HFFc6 (cell line): ENCODE data around the gene PREX1. TPM values are rescaled to one million over a fixed set of nuclear protein-coding genes. Genes with fewer than 3 reads are reported as not detected.

Source experiments
- DNase-seq: peaks from one replicate; pipeline ENCODE4 v3.0.0-alpha.2; 2018
- H3K27ac Mint-ChIP-seq: 2 replicates; pipeline ENCODE4 v1.8.0; 2020; ENCODE audit warnings: mild to moderate bottlenecking, mixed read lengths
- H3K27me3 Mint-ChIP-seq: 2 replicates; pipeline ENCODE4 v1.8.0; 2021; ENCODE audit warnings: mild to moderate bottlenecking, moderate library complexity, mixed read lengths; ENCODE audit not compliant: insufficient read depth
- H3K36me3 Mint-ChIP-seq: 2 replicates; pipeline ENCODE4 v1.8.0; 2021; ENCODE audit warnings: low read depth, mixed read lengths
- H3K4me1 Mint-ChIP-seq: 2 replicates; pipeline ENCODE4 v1.8.0; 2020; ENCODE audit warnings: low read depth, mixed read lengths
- H3K4me3 Mint-ChIP-seq: 2 replicates; pipeline ENCODE4 v1.8.0; 2020; ENCODE audit warnings: mild to moderate bottlenecking, moderate library complexity, mixed read lengths
- H3K9me3 Mint-ChIP-seq: 2 replicates; pipeline ENCODE4 v1.8.0; 2020; ENCODE audit warnings: mild to moderate bottlenecking, mixed read lengths
- total RNA-seq, 6 experiments: library from RNA; stranded (reverse); fragmentation: NEBNext Ultra II Directional; extraction: Animal tissue kit (Norgen Biotek cat#: 25700); gene quantifications; 2 replicates in 1 of 6; 3 replicates in 5 of 6; pipeline ENCODE4 v1.2.3, GENCODE V29; 2021
- TF ChIP-seq, protein P1 (sequence below): fragments of 200-600 bp; sonication (generic); IDR thresholded peaks from 2 replicates; pipeline ENCODE4 v1.5.0; 2021; ENCODE audit warnings: antibody characterized with exemption, mild to moderate bottlenecking

The PREX1 gene
- total RNA-seq, 6 experiments from 2014 or later: 1.8 to 4.1 (median 2.8) TPM

DNA sequence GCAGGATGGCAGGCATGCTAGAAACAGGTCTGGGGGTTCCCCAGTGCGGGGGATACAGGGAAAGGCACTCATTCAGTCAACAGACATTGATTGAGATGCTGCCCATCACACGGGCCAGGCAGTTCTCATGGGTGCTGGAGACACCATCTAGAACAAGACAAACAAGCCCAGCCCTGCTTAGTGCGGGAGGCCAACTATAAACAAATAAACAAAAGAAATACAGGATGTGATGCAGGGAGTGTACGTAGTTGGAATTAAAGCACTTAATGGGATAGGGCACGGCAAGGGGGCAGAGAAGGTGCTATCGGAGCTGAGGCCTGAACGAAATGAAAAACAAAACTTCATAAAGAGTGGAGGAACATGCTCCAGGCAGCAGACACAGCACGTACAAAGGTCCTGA lies 169.3 kb downstream of the PREX1 start:
- TF ChIP-seq, protein P1, sequence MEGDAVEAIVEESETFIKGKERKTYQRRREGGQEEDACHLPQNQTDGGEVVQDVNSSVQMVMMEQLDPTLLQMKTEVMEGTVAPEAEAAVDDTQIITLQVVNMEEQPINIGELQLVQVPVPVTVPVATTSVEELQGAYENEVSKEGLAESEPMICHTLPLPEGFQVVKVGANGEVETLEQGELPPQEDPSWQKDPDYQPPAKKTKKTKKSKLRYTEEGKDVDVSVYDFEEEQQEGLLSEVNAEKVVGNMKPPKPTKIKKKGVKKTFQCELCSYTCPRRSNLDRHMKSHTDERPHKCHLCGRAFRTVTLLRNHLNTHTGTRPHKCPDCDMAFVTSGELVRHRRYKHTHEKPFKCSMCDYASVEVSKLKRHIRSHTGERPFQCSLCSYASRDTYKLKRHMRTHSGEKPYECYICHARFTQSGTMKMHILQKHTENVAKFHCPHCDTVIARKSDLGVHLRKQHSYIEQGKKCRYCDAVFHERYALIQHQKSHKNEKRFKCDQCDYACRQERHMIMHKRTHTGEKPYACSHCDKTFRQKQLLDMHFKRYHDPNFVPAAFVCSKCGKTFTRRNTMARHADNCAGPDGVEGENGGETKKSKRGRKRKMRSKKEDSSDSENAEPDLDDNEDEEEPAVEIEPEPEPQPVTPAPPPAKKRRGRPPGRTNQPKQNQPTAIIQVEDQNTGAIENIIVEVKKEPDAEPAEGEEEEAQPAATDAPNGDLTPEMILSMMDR: no peak
- H3K27ac Mint-ChIP-seq: no peak overlapping the region
- no peaks in the 10 kb centered on the region for H3K36me3 Mint-ChIP-seq
- no peaks in the 10 kb centered on the region for H3K9me3 Mint-ChIP-seq
- H3K4me3 Mint-ChIP-seq: no peak overlapping the region
- DNase-seq: no peak
- peaks cover 11% of the 10 kb centered on the region for H3K27me3 Mint-ChIP-seq
- H3K4me1 Mint-ChIP-seq: peaks cover 8% of the 10 kb centered on the region; the same call in 1 of the 2 replicates

DNA sequence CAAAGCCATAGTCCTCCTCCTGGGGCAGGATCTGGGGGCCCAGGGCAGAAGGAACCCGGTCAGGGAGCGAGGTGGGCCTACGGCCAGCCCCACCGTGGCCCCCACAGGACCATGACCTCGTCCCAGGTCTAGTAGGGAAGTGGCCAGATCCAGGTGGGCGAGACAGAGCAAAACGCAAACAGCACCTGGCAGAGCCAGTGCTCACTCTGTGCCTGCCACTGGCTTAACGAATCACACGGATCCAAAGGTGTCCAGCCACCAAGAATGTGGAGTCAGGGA lies 169.7 kb downstream of the PREX1 start:
- Mint-ChIP-seq H3K4me3 (no peak overlapping the region), H3K9me3 (no peaks in the 10 kb centered on the region), H3K36me3 (no peaks in the 10 kb centered on the region), H3K4me1 (peaks cover 8% of the 10 kb centered on the region; the same call in 1 of the 2 replicates), H3K27me3 (peaks cover 11% of the 10 kb centered on the region), H3K27ac (no peak overlapping the region)
- DNase-seq: no peak
- TF ChIP-seq, protein P1: no peak

DNA sequence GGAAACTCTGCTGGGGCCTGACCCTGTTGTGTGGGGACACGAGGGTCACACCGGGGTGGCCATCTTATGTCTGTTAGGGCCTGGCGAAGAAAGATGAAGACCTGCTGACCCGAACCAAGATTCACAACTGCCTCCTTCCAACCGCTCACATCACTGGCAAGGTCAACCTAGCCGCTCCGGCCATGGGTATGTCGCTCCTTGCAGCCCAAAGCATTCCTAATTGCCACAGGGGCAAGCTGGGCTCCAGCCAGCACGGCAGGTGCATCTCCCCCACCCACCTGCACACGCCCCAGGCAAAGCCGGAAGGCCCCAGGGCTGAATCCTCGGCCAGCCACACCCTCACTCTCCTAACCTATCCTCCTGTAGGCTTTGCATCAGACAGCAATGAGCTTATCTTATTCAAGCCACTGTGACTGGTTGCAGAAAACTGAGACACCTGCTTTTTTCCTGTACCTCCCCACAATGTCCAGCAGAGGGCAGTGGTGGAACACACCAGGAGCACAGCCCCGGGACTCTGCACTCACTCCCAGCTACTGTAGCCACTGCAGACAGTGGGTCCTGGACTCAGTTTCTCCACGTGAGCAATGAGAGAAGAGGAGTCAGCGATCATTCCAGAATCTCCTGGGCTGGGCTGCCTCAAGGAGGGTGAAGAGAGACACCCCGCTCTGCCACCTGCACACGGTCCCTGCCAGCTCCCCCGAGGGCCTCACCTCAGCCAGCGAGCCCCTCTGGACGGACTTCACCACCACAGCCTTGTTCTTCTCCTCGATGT lies 170.2 kb downstream of the PREX1 start:
- peak; percentile 58 for DNase-seq
- Mint-ChIP-seq H3K27ac (no peak overlapping the region), H3K27me3 (peaks cover 11% of the 10 kb centered on the region), H3K4me3 (no peak overlapping the region), H3K9me3 (no peaks in the 10 kb centered on the region), H3K4me1 (peaks cover 8% of the 10 kb centered on the region; the same call in 1 of the 2 replicates), H3K36me3 (no peaks in the 10 kb centered on the region)
- TF ChIP-seq, protein P1: peak; percentile 96

DNA sequence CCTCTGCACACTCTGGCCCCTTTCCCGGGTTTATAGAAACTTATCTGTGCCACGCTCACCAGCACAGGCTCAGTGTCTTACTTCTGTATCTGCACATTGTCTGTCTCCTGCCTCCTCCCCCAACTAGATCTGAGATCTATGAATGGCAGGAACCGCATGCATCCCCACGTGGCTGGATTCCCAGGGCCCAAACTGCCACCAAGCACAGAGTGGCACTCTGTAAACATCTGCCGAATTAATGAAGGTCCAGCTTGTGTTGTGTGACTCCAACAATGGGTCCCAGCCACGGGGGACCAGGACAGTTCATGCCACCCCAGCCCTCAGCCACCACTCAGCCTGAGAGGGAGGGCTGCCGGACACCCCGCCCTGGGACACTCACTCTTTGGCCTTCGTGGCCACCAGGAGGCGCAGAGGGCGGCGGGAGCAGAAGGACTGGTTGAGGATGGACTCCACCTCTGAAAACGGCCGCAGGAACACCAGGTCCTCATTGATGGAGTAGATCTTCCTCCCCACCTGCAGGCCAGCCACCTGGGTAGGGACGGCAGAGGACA lies 171.1 kb downstream of the PREX1 start:
- no peak overlapping the region for H3K27ac Mint-ChIP-seq
- TF ChIP-seq, protein P1: peak; percentile 69
- peaks cover 3% of the 10 kb centered on the region; the same call in 1 of the 2 replicates for H3K4me1 Mint-ChIP-seq
- H3K9me3 Mint-ChIP-seq: no peaks in the 10 kb centered on the region
- no peaks in the 10 kb centered on the region for H3K36me3 Mint-ChIP-seq
- peaks cover 13% of the 10 kb centered on the region for H3K27me3 Mint-ChIP-seq
- no peak for DNase-seq
- no peak overlapping the region for H3K4me3 Mint-ChIP-seq

DNA sequence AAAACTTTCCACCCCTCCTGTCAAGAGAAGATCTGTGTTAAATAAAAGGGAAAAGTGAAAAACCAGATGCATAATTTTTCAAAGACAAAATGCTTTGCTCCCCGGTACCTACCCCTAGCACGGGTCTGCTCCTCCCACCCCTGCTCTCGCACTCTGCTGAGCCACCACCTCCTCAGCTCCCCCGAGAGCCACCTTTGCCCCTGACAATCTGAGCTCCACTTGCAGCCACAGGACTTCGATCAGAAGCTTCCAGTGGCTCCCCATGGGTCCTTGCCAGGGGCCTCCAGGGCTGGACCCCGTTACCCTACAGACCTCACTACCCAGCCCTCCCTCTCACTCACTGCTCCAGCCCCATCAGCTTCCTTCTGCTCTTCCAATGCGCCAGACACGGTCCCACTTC lies 171.7 kb downstream of the PREX1 start:
- H3K27me3 Mint-ChIP-seq: peaks cover 11% of the 10 kb centered on the region
- no peak for DNase-seq
- no peaks in the 10 kb centered on the region for H3K36me3 Mint-ChIP-seq
- H3K4me1 Mint-ChIP-seq: no peaks in the 10 kb centered on the region
- no peak overlapping the region for H3K27ac Mint-ChIP-seq
- H3K9me3 Mint-ChIP-seq: no peaks in the 10 kb centered on the region
- no peak overlapping the region for H3K4me3 Mint-ChIP-seq
- TF ChIP-seq, protein P1: no peak
